ENCODE data around the gene SSBP3. TPM values are rescaled to one million over a fixed set of nuclear protein-coding genes. Genes with fewer than 3 reads are reported as not detected.

SSBP3 gene
- total RNA-seq, 1 donor = 14.5 TPM

GRCh38 chr1:54326543-54327385, 79.4 kb downstream of the SSBP3 start:
- DNase-seq (ENCODE audit: insufficient read length, low spot score, missing footprints) = no peak
- H4K20me1 ChIP-seq (ENCODE audit: insufficient read depth, low read length) = peaks cover 30% of the 10 kb centered on the region
- TF ChIP-seq CTCF (IDR thresholded peaks at IDR 0.05; ENCODE audit: extremely low read depth, low read depth, low read length) = no peak
- H3K4me1 ChIP-seq (ENCODE audit: insufficient read depth, low read length) = peaks cover 17% of the 10 kb centered on the region
- no peaks in the 10 kb centered on the region for H3K36me3 ChIP-seq (ENCODE audit: insufficient read depth, low read length)
- peak overlapping the region; percentile 4 for H3K27ac ChIP-seq (ENCODE audit: low read depth, low read length)
- no peaks in the 10 kb centered on the region for H3K9me3 ChIP-seq (ENCODE audit: low read depth, low read length)
- peaks cover 87% of the 10 kb centered on the region for H3K79me2 ChIP-seq (ENCODE audit: insufficient read depth, low read length)
- H3K27me3 ChIP-seq (ENCODE audit: insufficient read depth, low read length) = no peaks in the 10 kb centered on the region
- peak overlapping the region; percentile 23 for H3K4me3 ChIP-seq (ENCODE audit: insufficient read depth, low read length)
- H2AFZ ChIP-seq (ENCODE audit: low read length) = peak overlapping the region; percentile 44
- H3K4me2 ChIP-seq (ENCODE audit: insufficient read depth, low read length) = peak overlapping the region; percentile 78

DNA sequence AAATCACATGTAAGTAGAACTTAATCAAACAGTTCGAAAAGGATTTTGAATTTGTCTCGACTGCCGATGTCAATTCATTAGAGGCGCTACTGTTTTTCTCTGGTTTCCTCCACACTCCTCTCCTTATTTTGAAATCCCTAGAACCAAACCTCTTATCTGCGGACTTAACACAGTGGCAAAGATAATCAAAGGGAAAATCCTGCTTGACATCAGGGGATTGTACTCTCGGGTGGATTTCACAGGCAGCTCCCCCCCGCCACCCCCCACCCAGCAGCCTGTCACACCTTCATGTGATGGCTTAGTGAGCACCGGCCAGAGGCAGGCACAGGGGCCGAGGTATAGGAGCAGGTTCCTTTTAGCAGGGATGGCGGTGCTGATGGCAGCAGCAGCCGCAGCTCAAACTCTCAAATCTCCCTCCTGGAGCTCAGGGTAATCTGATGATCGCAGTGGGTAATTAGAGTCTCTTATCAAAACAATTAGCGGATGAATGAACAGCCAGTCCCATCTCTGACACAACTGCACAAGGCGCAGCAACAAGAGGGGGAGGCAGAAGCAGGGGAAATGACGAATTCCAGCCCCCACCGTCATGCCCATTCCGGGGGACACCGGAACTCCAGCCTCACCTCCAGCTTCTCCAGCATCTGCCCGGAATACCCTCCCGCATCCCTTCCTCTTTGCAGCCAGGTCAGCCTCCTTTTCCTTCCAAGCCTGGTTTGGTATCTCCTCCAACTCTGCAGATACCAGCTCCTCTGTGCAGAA, 80.3 kb downstream of the SSBP3 start:
- Histone ChIP-seq H3K27ac (ENCODE audit: low read depth, low read length) (no peak overlapping the region), H3K27me3 (ENCODE audit: insufficient read depth, low read length) (no peaks in the 10 kb centered on the region), H3K4me2 (ENCODE audit: insufficient read depth, low read length) (no peak overlapping the region), H3K36me3 (ENCODE audit: insufficient read depth, low read length) (no peaks in the 10 kb centered on the region), H3K4me1 (ENCODE audit: insufficient read depth, low read length) (peaks cover 13% of the 10 kb centered on the region), H3K79me2 (ENCODE audit: insufficient read depth, low read length) (peaks cover 80% of the 10 kb centered on the region), H3K9me3 (ENCODE audit: low read depth, low read length) (no peaks in the 10 kb centered on the region), H3K4me3 (ENCODE audit: insufficient read depth, low read length) (no peak overlapping the region), H2AFZ (ENCODE audit: low read length) (no peak overlapping the region), H4K20me1 (ENCODE audit: insufficient read depth, low read length) (peaks cover 33% of the 10 kb centered on the region)
- TF ChIP-seq CTCF (IDR thresholded peaks at IDR 0.05; ENCODE audit: extremely low read depth, low read depth, low read length) = no peak
- no peak for DNase-seq (ENCODE audit: insufficient read length, low spot score, missing footprints)

DNA sequence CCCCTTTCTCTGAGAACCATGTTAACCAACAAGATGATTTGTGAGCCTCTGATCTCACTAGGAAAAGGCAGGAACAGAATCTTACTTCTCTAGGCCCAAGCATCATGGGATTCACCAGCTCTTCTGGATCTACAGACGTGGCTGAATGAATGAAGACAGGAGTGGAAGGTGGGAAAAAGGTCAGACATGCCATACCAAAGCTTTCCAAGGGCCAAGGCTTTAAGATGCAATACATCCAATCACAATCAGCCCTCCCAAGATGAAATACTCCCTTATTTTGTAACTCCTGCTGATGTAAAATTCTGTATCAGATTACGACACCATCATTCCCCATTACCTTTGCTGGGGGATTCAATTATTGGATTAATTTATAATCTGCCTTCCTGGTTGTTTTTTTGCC, 80.9 kb downstream of the SSBP3 start:
- no peak overlapping the region for H3K4me3 ChIP-seq (ENCODE audit: insufficient read depth, low read length)
- peaks cover 77% of the 10 kb centered on the region for H3K79me2 ChIP-seq (ENCODE audit: insufficient read depth, low read length)
- no peak overlapping the region for H2AFZ ChIP-seq (ENCODE audit: low read length)
- H3K27ac ChIP-seq (ENCODE audit: low read depth, low read length) = no peak overlapping the region
- H3K9me3 ChIP-seq (ENCODE audit: low read depth, low read length) = no peaks in the 10 kb centered on the region
- no peak overlapping the region for H3K4me2 ChIP-seq (ENCODE audit: insufficient read depth, low read length)
- peaks cover 13% of the 10 kb centered on the region for H3K4me1 ChIP-seq (ENCODE audit: insufficient read depth, low read length)
- DNase-seq (ENCODE audit: insufficient read length, low spot score, missing footprints) = no peak
- no peak for TF ChIP-seq CTCF (IDR thresholded peaks at IDR 0.05; ENCODE audit: extremely low read depth, low read depth, low read length)
- peaks cover 33% of the 10 kb centered on the region for H4K20me1 ChIP-seq (ENCODE audit: insufficient read depth, low read length)
- no peaks in the 10 kb centered on the region for H3K27me3 ChIP-seq (ENCODE audit: insufficient read depth, low read length)
- H3K36me3 ChIP-seq (ENCODE audit: insufficient read depth, low read length) = no peaks in the 10 kb centered on the region

All from osteoblast (primary cell).